Measurements from ENCODE around the gene UACA.
"Not testable (repeated sequence)": the region's sequence is repeated elsewhere in the genome, so short reads cannot be mapped to it uniquely, and the experiment has no call there.

Gene UACA

GRCh38 chr15:70753101-70753829 is 10.1 kb downstream of the UACA start:
- Histone ChIP-seq H3K4me3 (ENCODE audit: low read length) (no peak overlapping the region), H3K4me1 (ENCODE audit: control insufficient read depth, insufficient read depth, low read length) (no peaks in the 10 kb centered on the region), H3K27me3 (ENCODE audit: control insufficient read depth, insufficient read depth, low read length) (no peaks in the 10 kb centered on the region), H3K36me3 (ENCODE audit: control insufficient read depth, insufficient read depth, low read length) (no peaks in the 10 kb centered on the region), H3K9me3 (ENCODE audit: control insufficient read depth, insufficient read depth, low read length) (no peaks in the 10 kb centered on the region), H3K27ac (ENCODE audit: low read length) (no peak overlapping the region)
- WGBS (ENCODE audit: insufficient coverage, insufficient read length), result no CpG with 5 or more reads among the region's 4 CpGs
- no peak for DNase-seq (ENCODE audit: low read depth, low spot score)

- no peak overlapping the region for H3K4me3 ChIP-seq (ENCODE audit: low read length)
- no peaks in the 10 kb centered on the region for H3K27me3 ChIP-seq (ENCODE audit: control insufficient read depth, insufficient read depth, low read length)
- no peaks in the 10 kb centered on the region for H3K9me3 ChIP-seq (ENCODE audit: control insufficient read depth, insufficient read depth, low read length)
- no peak overlapping the region for H3K27ac ChIP-seq (ENCODE audit: low read length)
- no peaks in the 10 kb centered on the region for H3K4me1 ChIP-seq (ENCODE audit: control insufficient read depth, insufficient read depth, low read length)
- H3K36me3 ChIP-seq (ENCODE audit: control insufficient read depth, insufficient read depth, low read length), result no peaks in the 10 kb centered on the region
- no peak for DNase-seq (ENCODE audit: low read depth, low spot score)
- WGBS (ENCODE audit: insufficient coverage, insufficient read length), result no CpG with 5 or more reads among the region's 4 CpGs
Observed at GRCh38 chr15:70752193-70752635, 11.1 kb downstream of the UACA start.

DNA sequence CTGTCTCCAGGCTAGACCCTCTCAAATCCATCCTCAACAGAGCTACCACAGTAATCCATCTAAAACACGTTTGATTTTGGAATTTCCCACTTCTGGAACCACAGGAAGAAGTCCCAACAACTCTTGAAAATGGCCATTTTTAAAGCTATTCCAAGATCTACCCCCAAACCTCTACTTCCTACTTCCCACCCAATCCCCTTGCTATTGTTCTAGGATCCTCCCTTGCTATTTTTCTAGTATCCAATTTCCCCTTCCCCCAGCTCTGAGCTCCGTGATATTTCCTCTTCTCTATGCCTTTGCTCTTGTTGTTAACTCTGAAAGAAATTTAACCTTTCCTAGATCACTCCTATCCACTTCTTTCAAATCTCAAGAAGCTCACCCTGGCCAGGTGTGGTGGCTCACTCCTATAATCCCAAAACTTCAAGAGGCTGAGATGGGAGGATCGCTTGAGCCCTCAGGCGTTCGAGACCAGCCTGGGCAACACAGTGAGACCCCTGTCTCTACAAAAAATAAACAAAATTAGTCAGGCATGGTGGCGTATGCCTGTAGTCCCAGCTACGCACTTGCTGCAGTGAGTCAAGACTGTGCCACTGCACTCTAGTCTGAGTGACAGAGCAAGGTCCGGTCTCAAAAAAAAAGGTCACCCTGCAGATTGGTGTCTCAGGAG is 13.0 kb downstream of the UACA start:
- DNase-seq (ENCODE audit: low read depth, low spot score), result no peak
- H3K4me3 ChIP-seq (ENCODE audit: low read length), result no peak overlapping the region
- no peaks in the 10 kb centered on the region for H3K36me3 ChIP-seq (ENCODE audit: control insufficient read depth, insufficient read depth, low read length)
- H3K4me1 ChIP-seq (ENCODE audit: control insufficient read depth, insufficient read depth, low read length), result no peaks in the 10 kb centered on the region
- H3K27ac ChIP-seq (ENCODE audit: low read length), result no peak overlapping the region
- no peaks in the 10 kb centered on the region for H3K9me3 ChIP-seq (ENCODE audit: control insufficient read depth, insufficient read depth, low read length)
- WGBS (ENCODE audit: insufficient coverage, insufficient read length), result no CpG with 5 or more reads among the region's 8 CpGs
- H3K27me3 ChIP-seq (ENCODE audit: control insufficient read depth, insufficient read depth, low read length), result no peaks in the 10 kb centered on the region

- no CpG with 5 or more reads among the region's 3 CpGs for WGBS (ENCODE audit: insufficient coverage, insufficient read length)
Observed at GRCh38 chr15:70748281-70748747, 15.0 kb downstream of the UACA start.

DNA sequence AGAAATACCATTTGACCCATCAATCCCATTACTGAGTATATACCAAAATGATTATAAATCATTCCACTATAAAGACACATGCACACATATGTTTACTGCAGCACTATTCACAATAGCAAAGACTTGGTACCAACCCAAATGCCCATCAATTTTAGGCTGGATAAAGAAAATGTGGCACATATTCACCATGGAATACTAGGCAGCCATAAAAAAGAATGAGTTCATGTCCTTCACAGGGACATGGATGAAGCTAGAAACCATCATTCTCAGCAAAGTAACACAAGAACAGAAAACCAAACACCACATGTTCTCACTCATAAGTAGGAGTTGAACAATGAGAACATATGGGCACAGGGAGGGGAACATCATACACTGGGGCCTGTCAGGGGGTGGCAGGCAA is 16.8 kb downstream of the UACA start:
- H3K27ac ChIP-seq (ENCODE audit: low read length); H3K9me3 ChIP-seq (ENCODE audit: control insufficient read depth, insufficient read depth, low read length); H3K4me3 ChIP-seq (ENCODE audit: low read length); H3K27me3 ChIP-seq (ENCODE audit: control insufficient read depth, insufficient read depth, low read length); H3K36me3 ChIP-seq (ENCODE audit: control insufficient read depth, insufficient read depth, low read length); H3K4me1 ChIP-seq (ENCODE audit: control insufficient read depth, insufficient read depth, low read length); DNase-seq (ENCODE audit: low read depth, low spot score): not testable (repeated sequence)

More at GRCh38 chr15:70748281-70748747, 15.0 kb downstream of the UACA start:
- no peaks in the 10 kb centered on the region for H3K9me3 ChIP-seq (ENCODE audit: control insufficient read depth, insufficient read depth, low read length)
- no peaks in the 10 kb centered on the region for H3K27me3 ChIP-seq (ENCODE audit: control insufficient read depth, insufficient read depth, low read length)
- DNase-seq (ENCODE audit: low read depth, low spot score), result no peak
- H3K4me3 ChIP-seq (ENCODE audit: low read length), result no peak overlapping the region
- H3K36me3 ChIP-seq (ENCODE audit: control insufficient read depth, insufficient read depth, low read length), result no peaks in the 10 kb centered on the region
- no peaks in the 10 kb centered on the region for H3K4me1 ChIP-seq (ENCODE audit: control insufficient read depth, insufficient read depth, low read length)
- H3K27ac ChIP-seq (ENCODE audit: low read length), result no peak overlapping the region

- Histone ChIP-seq H3K27me3 (ENCODE audit: control insufficient read depth, insufficient read depth, low read length) (no peaks in the 10 kb centered on the region), H3K9me3 (ENCODE audit: control insufficient read depth, insufficient read depth, low read length) (no peaks in the 10 kb centered on the region), H3K36me3 (ENCODE audit: control insufficient read depth, insufficient read depth, low read length) (no peaks in the 10 kb centered on the region), H3K4me3 (ENCODE audit: low read length) (no peak overlapping the region), H3K27ac (ENCODE audit: low read length) (no peak overlapping the region), H3K4me1 (ENCODE audit: control insufficient read depth, insufficient read depth, low read length) (no peaks in the 10 kb centered on the region)
- DNase-seq (ENCODE audit: low read depth, low spot score), result no peak
- no CpG with 5 or more reads among the region's 3 CpGs for WGBS (ENCODE audit: insufficient coverage, insufficient read length)
Observed at GRCh38 chr15:70742928-70743327, 20.4 kb downstream of the UACA start.

GRCh38 chr15:70741677-70742293 is 21.6 kb downstream of the UACA start:
- Histone ChIP-seq H3K36me3 (ENCODE audit: control insufficient read depth, insufficient read depth, low read length) (no peaks in the 10 kb centered on the region), H3K9me3 (ENCODE audit: control insufficient read depth, insufficient read depth, low read length) (no peaks in the 10 kb centered on the region), H3K27me3 (ENCODE audit: control insufficient read depth, insufficient read depth, low read length) (no peaks in the 10 kb centered on the region), H3K27ac (ENCODE audit: low read length) (no peak overlapping the region), H3K4me3 (ENCODE audit: low read length) (no peak overlapping the region), H3K4me1 (ENCODE audit: control insufficient read depth, insufficient read depth, low read length) (no peaks in the 10 kb centered on the region)
- no peak for DNase-seq (ENCODE audit: low read depth, low spot score)
- WGBS (ENCODE audit: insufficient coverage, insufficient read length), result no CpG with 5 or more reads among the region's 2 CpGs

DNA sequence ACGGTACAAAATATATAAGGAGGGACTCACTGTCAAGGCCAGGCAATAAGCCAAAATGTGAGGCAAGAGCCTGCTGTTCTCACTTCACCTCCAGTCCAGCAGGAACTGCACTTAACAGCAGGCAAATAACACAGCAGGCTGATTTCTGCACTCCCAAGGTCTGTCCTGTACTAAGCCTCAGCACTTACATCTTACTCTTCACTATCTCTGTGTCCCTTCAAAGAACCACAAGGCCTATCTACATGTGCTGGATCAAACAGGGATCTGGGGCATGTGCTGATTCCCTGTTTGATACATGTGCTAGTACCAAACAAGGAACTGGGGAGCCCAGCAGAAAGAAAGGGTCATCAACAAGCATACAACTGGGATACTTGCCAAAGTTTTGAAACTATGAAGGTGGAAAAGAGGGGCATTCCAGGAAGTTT is 22.2 kb downstream of the UACA start:
- Histone ChIP-seq H3K27me3 (ENCODE audit: control insufficient read depth, insufficient read depth, low read length) (no peaks in the 10 kb centered on the region), H3K4me1 (ENCODE audit: control insufficient read depth, insufficient read depth, low read length) (no peaks in the 10 kb centered on the region), H3K9me3 (ENCODE audit: control insufficient read depth, insufficient read depth, low read length) (no peaks in the 10 kb centered on the region), H3K27ac (ENCODE audit: low read length) (no peak overlapping the region), H3K4me3 (ENCODE audit: low read length) (no peak overlapping the region), H3K36me3 (ENCODE audit: control insufficient read depth, insufficient read depth, low read length) (no peaks in the 10 kb centered on the region)
- no peak for DNase-seq (ENCODE audit: low read depth, low spot score)
- WGBS (ENCODE audit: insufficient coverage, insufficient read length), result no CpG with 5 or more reads among the region's 1 CpG

DNA sequence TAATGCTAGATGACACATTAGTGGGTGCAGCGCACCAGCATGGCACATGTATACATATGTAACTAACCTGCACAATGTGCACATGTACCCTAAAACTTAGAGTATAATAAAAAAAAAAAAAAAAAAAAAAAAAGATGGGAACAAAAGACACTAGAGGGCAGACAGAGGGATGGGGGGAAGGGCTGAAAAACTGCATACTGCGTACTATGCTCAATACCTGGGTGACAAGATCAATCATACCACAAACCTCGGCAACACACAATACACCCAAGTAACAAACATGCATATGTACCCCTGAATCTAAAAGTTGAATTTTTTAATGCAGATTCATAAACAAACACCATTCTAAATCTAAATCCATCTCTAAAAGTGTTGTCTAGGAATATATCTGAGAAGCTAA is 28.3 kb downstream of the UACA start:
- not testable (repeated sequence) for H3K9me3 ChIP-seq (ENCODE audit: control insufficient read depth, insufficient read depth, low read length); H3K36me3 ChIP-seq (ENCODE audit: control insufficient read depth, insufficient read depth, low read length); H3K4me3 ChIP-seq (ENCODE audit: low read length); H3K4me1 ChIP-seq (ENCODE audit: control insufficient read depth, insufficient read depth, low read length); DNase-seq (ENCODE audit: low read depth, low spot score); H3K27me3 ChIP-seq (ENCODE audit: control insufficient read depth, insufficient read depth, low read length); H3K27ac ChIP-seq (ENCODE audit: low read length)
- no CpG with 5 or more reads among the region's 3 CpGs for WGBS (ENCODE audit: insufficient coverage, insufficient read length)

- H3K27ac ChIP-seq (ENCODE audit: low read length), result no peak overlapping the region
- no peaks in the 10 kb centered on the region for H3K27me3 ChIP-seq (ENCODE audit: control insufficient read depth, insufficient read depth, low read length)
- DNase-seq (ENCODE audit: low read depth, low spot score), result no peak
- no peaks in the 10 kb centered on the region for H3K9me3 ChIP-seq (ENCODE audit: control insufficient read depth, insufficient read depth, low read length)
- H3K4me3 ChIP-seq (ENCODE audit: low read length), result no peak overlapping the region
- H3K4me1 ChIP-seq (ENCODE audit: control insufficient read depth, insufficient read depth, low read length), result no peaks in the 10 kb centered on the region
- no CpG with 5 or more reads among the region's 5 CpGs for WGBS (ENCODE audit: insufficient coverage, insufficient read length)
- no peaks in the 10 kb centered on the region for H3K36me3 ChIP-seq (ENCODE audit: control insufficient read depth, insufficient read depth, low read length)
Observed at GRCh38 chr15:70729164-70729563, 34.2 kb downstream of the UACA start.
